H1 (cell line): ENCODE measurements around the gene DHX38.

ENCODE experiments used
- BACH1 ChIP-seq: IDR thresholded peaks from 2 replicates; pipeline ENCODE4 v1.6.1; 2012; ENCODE audit warnings: low read length, improper control_type of control experiment
- CHD7 ChIP-seq: fragments of 300-600 bp; sonication (generic); IDR thresholded peaks from 2 replicates; pipeline ENCODE4 v1.7.1; 2012; ENCODE audit warnings: low read length, moderate library complexity, mild to moderate bottlenecking, inconsistent platforms; ENCODE audit not compliant: insufficient replicate concordance
- CTCF ChIP-seq, 3 experiments: IDR thresholded peaks; 1 replicate in 2 of 3; 2 replicates in 1 of 3; pipeline versions ENCODE4 v1.5.1 to v1.6.1; 2011; ENCODE audit warnings: low read length in 3 of 3, mild to moderate bottlenecking in 3 of 3, inconsistent platforms in 2 of 3, low read depth in 1 of 3, moderate library complexity in 1 of 3; ENCODE audit not compliant: insufficient read depth in 1 of 3; ENCODE audit errors: control extremely low read depth in 1 of 3
- EZH2 ChIP-seq: fragments of 200-600 bp; sonication (generic); IDR thresholded peaks from 2 replicates; pipeline ENCODE4 v1.7.1; 2012; ENCODE audit warnings: low read depth, mild to moderate bottlenecking, moderate library complexity, low read length, inconsistent platforms; ENCODE audit not compliant: severe bottlenecking
- SP1 ChIP-seq: IDR thresholded peaks from 2 replicates; pipeline ENCODE4 v1.6.1; 2011; ENCODE audit warnings: low read depth, low read length
- SRF ChIP-seq: IDR thresholded peaks from 2 replicates; pipeline ENCODE4 v1.6.1; 2011; ENCODE audit warnings: mild to moderate bottlenecking, low read depth, low read length, moderate library complexity
- TAF7 ChIP-seq: optimal IDR thresholded peaks from 2 replicates; pipeline ENCODE3; 2011; ENCODE audit warnings: low read depth, mild to moderate bottlenecking, inconsistent platforms, low read length, moderate library complexity, borderline replicate concordance
- USF2 ChIP-seq: IDR thresholded peaks from 2 replicates; pipeline ENCODE4 v1.6.1; 2011; ENCODE audit warnings: low read length, improper control_type of control experiment

DNA sequence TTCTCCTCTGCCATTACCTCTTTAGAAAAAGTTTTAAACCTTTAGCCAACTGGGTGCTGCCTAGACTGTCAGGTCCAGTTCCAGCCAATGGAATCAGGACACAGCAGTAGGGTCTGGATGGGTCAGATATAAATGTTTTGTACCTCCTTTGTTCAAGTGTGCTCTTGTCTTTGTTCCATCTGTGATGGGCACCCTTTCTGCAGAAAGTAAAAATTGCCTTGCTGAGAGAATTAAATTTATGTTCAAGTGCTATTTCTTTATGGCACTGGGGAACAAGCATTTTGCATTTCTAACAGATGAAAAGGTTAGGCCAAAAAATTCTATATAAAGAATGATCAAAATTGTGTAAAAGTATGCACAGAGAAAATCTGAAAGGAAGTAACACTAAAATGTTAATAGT lies 44.5 kb upstream of the DHX38 start:
- TF ChIP-seq TAF7: no peak
- TF ChIP-seq EZH2: no peak
- no peak for TF ChIP-seq USF2
- TF ChIP-seq SP1: no peak
- TF ChIP-seq CTCF (IDR thresholded peaks at IDR 0.05; ENCODE audit: control extremely low read depth in 1 of 3, insufficient read depth in 1 of 3, low read depth in 1 of 3, low read length in 3 of 3): no peak
- TF ChIP-seq CHD7: no peak
- no peak for TF ChIP-seq SRF
- TF ChIP-seq BACH1: no peak
